RWPE2 (cell line): ENCODE results near the gene DIAPH2.

Experiments used
- ATAC-seq: fragments of 200-7000 bp; cut with Tn5 transposase; 3 replicates; pipeline ENCODE4 v1.9.1; 2021; ENCODE audit warnings: low read depth
- DNase-seq: peaks from one replicate; pipeline ENCODE4 v3.0.0-alpha.2; 2020; ENCODE audit warnings: low spot score
- H3K27ac ChIP-seq: fragments of 450-650 bp; 2 replicates; pipeline ENCODE4 v1.5.1; 2017; ENCODE audit warnings: mild to moderate bottlenecking; ENCODE audit not compliant: poor library complexity, severe bottlenecking
- H3K27me3 ChIP-seq: fragments of 250-450 bp; sonication (Bioruptor Pico); 2 replicates; pipeline ENCODE4 v1.5.1; 2021; ENCODE audit warnings: mild to moderate bottlenecking, moderate library complexity; ENCODE audit not compliant: insufficient read depth, poor library complexity, severe bottlenecking
- H3K36me3 ChIP-seq: fragments of 250-450 bp; sonication (Bioruptor Pico); 2 replicates; pipeline ENCODE4 v1.5.1; 2020; ENCODE audit warnings: low read depth, mild to moderate bottlenecking, moderate library complexity
- H3K4me1 ChIP-seq: fragments of 250-450 bp; sonication (Bioruptor Pico); 2 replicates; pipeline ENCODE4 v1.5.1; 2021; ENCODE audit warnings: mild to moderate bottlenecking, moderate library complexity; ENCODE audit not compliant: insufficient read depth, poor library complexity, severe bottlenecking
- H3K4me3 ChIP-seq: fragments of 250-450 bp; sonication (Bioruptor Pico); 2 replicates; pipeline ENCODE4 v1.5.1; 2021; ENCODE audit warnings: mild to moderate bottlenecking, moderate library complexity; ENCODE audit not compliant: severe bottlenecking
- H3K9me3 ChIP-seq: fragments of 250-450 bp; sonication (Bioruptor Pico); 2 replicates; pipeline ENCODE4 v1.5.1; 2021; ENCODE audit warnings: mild to moderate bottlenecking, moderate library complexity; ENCODE audit not compliant: severe bottlenecking
- TF ChIP-seq, protein P1 (sequence below): fragments of 450-650 bp; IDR thresholded peaks from one replicate; pipeline ENCODE4 v1.5.1; 2017; ENCODE audit warnings: mild to moderate bottlenecking, moderate library complexity; ENCODE audit not compliant: poor library complexity, severe bottlenecking

DIAPH2 gene

DNA sequence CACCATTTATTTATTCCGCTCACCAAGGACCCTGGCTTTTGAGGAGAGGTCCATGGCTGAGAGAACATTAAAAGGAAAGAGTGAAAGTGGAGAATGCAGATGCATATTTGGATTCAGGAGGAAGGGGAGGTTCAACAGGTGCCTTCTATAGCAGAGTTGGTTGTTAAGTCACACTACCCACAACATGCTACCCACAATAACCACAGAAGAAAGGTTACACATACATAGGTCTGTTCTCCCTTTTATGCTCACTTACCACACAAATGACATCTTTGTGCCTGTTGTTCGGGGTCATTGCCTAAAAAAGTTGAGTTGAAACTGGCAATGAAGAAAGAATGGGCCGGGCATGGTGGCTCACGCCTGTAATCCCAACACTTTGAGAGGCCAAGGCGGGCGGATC is 786.4 kb downstream of the DIAPH2 start:
- H3K4me3 ChIP-seq, result no peak overlapping the region
- no peak for DNase-seq
- TF ChIP-seq, protein P1, sequence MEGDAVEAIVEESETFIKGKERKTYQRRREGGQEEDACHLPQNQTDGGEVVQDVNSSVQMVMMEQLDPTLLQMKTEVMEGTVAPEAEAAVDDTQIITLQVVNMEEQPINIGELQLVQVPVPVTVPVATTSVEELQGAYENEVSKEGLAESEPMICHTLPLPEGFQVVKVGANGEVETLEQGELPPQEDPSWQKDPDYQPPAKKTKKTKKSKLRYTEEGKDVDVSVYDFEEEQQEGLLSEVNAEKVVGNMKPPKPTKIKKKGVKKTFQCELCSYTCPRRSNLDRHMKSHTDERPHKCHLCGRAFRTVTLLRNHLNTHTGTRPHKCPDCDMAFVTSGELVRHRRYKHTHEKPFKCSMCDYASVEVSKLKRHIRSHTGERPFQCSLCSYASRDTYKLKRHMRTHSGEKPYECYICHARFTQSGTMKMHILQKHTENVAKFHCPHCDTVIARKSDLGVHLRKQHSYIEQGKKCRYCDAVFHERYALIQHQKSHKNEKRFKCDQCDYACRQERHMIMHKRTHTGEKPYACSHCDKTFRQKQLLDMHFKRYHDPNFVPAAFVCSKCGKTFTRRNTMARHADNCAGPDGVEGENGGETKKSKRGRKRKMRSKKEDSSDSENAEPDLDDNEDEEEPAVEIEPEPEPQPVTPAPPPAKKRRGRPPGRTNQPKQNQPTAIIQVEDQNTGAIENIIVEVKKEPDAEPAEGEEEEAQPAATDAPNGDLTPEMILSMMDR, result no peak
- ATAC-seq, result no peak
- H3K36me3 ChIP-seq, result no peaks in the 10 kb centered on the region
- H3K27ac ChIP-seq, result no peak overlapping the region
- no peaks in the 10 kb centered on the region for H3K4me1 ChIP-seq
- no peaks in the 10 kb centered on the region for H3K9me3 ChIP-seq
- H3K27me3 ChIP-seq, result no peaks in the 10 kb centered on the region

DNA sequence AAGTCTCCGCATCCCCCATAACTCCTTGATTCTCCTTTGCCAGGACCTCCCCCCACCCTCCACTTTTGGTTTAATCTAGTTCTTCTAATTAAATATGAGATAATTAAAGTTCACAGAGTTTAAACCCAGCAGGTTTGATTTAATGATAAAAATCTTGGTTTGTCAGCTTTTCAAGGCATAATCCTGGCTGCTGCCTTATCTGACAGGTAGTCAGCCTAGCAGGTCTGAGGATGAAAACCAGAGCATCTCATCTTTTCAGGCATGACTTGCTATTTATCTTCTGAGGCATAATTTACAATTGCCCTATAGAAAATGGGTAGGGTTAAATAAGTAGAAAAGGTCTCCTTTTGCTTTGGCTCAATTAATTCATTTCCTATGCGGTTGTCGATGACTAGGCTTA is 790.3 kb downstream of the DIAPH2 start:
- no peak for ATAC-seq
- no peak for DNase-seq
- Histone ChIP-seq H3K36me3 (no peaks in the 10 kb centered on the region), H3K27me3 (no peaks in the 10 kb centered on the region), H3K27ac (no peak overlapping the region), H3K9me3 (no peaks in the 10 kb centered on the region), H3K4me1 (no peaks in the 10 kb centered on the region), H3K4me3 (no peak overlapping the region)
- TF ChIP-seq, protein P1, result no peak

DNA sequence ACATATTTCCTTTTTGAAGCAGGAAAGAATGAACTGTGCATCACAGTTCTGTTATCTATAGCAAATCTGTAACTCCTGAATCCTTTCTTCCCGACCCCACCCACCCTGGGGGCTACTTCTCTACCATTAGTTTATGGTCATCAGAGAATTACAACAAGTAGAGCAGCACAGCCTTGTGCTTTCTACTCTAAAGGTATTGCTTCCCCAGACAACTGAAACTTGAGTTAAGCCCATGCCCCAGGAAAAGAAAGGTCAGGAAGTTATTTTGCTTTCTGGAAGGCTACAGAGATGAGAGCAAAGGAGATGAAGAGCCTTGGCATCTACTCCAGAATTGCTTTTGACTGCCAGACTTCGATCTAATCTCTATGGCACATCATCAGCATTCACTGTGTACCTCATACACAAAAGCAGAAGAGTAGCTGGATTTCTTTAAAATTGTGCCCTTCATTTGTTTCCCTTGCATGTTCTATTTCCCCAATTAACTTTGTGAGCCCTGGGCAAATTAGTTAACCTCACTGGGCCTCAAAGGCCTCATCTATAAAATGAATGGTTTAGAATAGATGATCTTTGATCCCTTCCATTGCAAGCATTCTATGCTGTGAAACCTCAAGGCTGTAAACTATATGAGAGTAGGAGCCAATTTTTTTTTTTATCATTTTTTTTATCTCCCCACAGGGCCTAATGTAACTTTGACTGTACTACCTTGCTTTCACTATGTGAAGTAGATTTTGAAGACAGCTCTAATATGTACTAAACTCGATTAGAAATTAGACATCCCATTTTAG is 794.7 kb downstream of the DIAPH2 start:
- no peaks in the 10 kb centered on the region for H3K4me1 ChIP-seq
- H3K27me3 ChIP-seq, result no peaks in the 10 kb centered on the region
- no peaks in the 10 kb centered on the region for H3K9me3 ChIP-seq
- DNase-seq (no peak), ATAC-seq (no peak)
- TF ChIP-seq, protein P1, result no peak
- no peak overlapping the region for H3K4me3 ChIP-seq
- H3K36me3 ChIP-seq, result no peaks in the 10 kb centered on the region
- no peak overlapping the region for H3K27ac ChIP-seq

DNA sequence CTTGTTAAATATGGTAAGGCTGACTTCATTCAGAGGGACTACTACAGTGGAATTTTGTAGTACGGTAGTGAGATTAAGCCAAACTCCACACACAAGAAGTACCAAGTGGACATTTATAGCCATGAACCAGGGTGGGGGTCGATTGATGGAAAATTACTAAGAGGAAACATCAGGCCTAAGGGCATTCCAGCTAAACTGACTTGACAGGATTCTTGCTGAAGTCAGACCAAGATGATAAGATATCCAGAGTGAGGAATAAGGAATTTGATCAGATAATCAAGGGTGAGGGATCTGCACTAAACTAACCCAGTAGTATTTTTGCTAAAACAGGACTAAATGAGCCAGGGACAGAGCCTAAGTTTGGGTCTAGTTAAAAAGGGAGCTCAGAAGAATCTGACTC is 796.6 kb downstream of the DIAPH2 start:
- no peaks in the 10 kb centered on the region for H3K4me1 ChIP-seq
- H3K27ac ChIP-seq, result no peak overlapping the region
- TF ChIP-seq, protein P1, result no peak
- H3K4me3 ChIP-seq, result no peak overlapping the region
- H3K27me3 ChIP-seq, result no peaks in the 10 kb centered on the region
- no peaks in the 10 kb centered on the region for H3K36me3 ChIP-seq
- ATAC-seq (no peak), DNase-seq (no peak)
- H3K9me3 ChIP-seq, result no peaks in the 10 kb centered on the region

DNA sequence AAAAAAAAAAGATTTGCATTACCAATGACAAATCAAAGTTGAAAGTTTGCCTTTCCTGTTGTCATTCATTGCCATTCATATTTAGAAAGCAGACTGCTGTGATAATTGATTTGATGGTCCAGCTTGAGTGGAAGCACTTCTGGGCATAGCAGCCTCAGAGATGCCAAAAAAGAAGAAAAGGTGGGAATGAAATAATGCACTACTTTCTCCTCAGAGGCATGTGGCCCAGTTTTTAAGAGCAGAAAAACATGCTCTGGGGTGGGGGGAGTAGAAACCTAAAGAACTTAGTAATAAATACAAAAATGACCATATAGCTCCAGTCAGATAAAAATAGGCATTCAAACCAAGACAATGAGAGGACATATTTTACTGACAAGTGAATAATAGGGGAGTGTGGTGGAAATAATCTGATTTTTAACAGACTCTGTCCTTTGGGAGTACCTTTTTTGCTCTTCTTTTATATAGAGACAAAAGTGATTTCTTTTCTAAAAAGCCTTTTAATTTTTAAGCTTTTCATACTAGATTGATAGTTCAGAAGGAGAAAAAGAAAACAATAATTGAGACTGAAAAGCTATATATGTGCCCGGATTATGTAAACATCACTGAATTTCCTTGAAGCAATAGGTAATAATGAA is 798.1 kb downstream of the DIAPH2 start:
- H3K27me3 ChIP-seq, result no peaks in the 10 kb centered on the region
- H3K9me3 ChIP-seq, result no peaks in the 10 kb centered on the region
- DNase-seq (no peak), ATAC-seq (no peak)
- H3K4me3 ChIP-seq, result no peak overlapping the region
- H3K36me3 ChIP-seq, result no peaks in the 10 kb centered on the region
- TF ChIP-seq, protein P1, result no peak
- H3K4me1 ChIP-seq, result no peaks in the 10 kb centered on the region
- H3K27ac ChIP-seq, result no peak overlapping the region
